GM19043 (cell line): ENCODE data around the gene C4orf33.
"Not testable (repeated sequence)": the region's sequence is repeated elsewhere in the genome, so short reads cannot be mapped to it uniquely, and the experiment has no call there.

Experiments used
- ATAC-seq: cut with Tn5 transposase; IDR thresholded peaks from one replicate; pipeline ENCODE4 v1.9.1; 2021; ENCODE audit warnings: low read depth; ENCODE audit not compliant: unreplicated experiment

The C4orf33 gene

GRCh38 chr4:129126614-129127013, 30.7 kb downstream of the C4orf33 start:
- ATAC-seq: not testable (repeated sequence)

DNA sequence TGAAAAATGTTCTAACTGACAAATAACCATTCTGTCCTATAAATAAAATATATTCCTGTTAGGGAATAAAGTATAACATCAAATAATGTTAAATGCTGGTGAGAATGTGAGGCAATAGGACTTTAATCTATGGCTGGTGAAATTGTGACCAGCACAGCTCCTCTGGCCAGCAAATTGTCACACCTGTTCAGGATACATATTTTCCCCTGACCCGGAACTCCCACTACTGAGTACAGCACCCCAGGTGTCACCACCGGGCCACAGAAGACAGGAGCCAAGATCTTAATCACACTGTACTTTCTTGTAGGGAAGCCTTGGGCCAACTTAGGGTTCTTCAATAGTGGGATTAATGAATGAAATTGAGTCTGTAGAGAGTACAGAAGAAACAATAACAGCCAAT, 33.2 kb downstream of the C4orf33 start:
- no peak for ATAC-seq

DNA sequence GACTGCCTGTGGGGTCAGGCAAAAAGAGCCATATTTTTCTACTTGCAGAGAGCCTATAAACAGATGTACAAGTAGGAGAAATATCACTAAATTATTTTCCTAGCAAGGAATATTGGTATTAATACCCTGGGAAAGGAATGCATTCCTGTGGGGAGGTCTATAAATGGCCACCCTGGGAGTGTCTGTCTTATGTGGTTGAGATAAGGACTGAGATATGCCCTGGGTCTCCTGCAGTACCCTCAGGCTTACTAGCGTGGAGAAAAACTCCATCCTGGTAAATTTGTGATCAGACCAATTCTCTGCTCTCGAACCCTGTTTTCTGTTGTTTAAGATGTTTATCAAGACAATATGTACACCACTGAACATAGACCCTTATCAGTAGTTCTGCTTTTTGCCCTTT, 35.4 kb downstream of the C4orf33 start:
- ATAC-seq: no peak

GRCh38 chr4:129136433-129136832, 40.5 kb downstream of the C4orf33 start:
- no peak for ATAC-seq

DNA sequence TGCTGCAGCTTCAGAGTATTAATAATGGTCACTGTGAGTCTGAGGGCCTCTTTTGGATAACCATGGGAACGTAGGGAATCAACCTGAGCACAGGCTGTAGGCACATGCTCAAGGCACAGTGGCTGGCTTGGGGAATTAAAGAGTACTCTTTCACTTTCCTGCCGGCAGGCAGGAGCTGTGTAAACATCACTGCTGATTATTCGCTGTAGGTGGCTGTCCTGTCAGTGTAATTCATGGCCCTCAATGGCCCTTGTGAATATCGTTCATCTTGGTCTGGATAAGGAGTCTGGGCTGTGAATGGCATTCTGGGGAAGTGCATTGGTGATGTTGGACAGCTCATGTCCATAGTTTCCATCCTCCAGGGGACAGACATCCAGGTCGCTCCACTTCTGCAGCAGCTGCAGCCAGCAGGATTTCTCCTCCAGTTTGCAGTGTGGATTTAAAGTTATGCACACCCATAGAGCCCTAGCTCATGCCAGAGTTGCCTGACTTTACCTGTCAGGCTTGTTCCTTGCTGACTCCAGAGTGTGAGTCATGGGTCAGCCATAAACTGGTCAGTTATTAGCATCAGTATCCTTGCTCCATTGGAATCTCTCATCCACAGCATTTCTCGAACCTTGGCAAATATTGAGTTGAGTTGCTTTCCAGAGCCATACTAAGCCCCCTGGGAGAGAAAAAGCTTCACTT, 43.0 kb downstream of the C4orf33 start:
- no peak for ATAC-seq

GRCh38 chr4:129140521-129140920, 44.6 kb downstream of the C4orf33 start:
- ATAC-seq: no peak

DNA sequence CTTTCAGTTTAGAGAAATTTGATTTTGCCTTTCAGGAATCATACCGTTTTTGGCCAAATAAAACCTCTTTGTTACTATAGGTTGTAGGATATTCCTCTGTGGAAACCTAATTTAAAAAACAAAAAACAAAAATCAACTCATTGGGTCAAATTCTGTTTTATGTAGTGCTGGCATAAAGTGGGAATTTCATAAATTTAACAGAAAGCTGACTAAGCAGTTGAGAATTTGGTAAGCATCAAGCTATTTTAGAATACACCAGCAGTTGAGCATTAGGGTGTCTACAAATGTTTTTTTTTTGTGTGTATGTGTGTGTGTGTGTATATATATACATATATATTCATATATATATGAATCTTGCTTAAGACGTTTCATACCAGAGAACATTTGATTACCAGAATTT, 47.4 kb downstream of the C4orf33 start:
- no peak for ATAC-seq

DNA sequence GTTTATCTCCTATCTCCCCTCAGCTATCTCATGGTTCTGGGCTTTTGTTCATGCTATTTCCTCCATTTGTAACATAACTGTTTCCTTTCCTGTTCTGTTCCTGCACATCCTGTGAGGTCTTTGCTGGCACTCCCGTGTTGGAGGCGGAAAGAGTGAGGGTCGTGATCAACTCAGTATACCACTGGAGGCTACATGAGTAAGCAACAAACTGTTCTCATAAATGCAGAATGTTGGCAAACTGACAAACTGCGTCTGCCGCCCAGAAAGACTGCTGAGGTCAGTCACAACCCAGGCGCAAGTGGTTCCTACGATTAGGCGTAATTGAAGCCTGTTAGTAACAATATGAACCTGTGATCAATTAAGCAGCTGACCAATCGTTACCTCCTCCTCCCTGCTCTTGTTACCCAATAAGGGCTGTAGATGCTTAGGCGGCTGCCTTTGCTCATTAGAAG, 48.8 kb downstream of the C4orf33 start:
- no peak for ATAC-seq

GRCh38 chr4:129145222-129145730, 49.3 kb downstream of the C4orf33 start:
- no peak for ATAC-seq

DNA sequence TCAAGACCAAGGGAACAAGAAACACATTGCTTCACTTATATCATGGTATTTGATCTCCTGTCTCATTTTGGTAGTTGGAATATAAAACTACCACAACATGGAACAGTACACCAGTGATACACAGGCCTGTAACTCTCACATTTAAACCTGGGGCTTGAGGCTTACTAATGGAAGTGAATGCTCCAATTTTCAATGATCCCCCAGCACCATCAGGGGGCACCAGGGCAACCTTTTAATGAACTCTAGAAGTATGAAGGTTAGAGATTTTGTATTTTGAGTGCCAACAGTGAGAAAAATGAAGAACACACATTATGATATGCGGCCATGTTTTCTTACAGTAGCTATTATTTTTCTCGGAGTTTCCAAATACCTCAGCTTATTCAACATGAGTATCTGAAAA, 50.7 kb downstream of the C4orf33 start:
- no peak for ATAC-seq

DNA sequence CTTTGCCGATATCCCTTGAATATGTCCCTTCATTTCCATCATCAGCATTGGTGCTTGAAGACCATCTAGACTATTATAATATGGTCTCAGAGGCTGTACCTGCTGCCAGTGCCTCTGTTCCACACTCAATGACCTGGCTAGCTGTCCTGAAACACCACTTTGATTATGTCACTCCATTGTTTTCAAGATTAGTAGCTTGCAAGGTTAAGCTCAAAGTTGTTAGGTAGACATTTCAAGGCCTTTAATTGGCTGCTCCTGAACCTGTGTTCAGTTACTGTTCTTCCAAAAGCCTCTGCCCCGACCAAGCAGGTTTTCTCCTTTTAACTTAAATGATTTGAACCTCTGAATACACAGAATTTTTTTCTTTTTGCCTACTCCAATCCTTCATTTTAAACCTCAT, 52.9 kb downstream of the C4orf33 start:
- no peak for ATAC-seq

GRCh38 chr4:129149906-129150305, 54.0 kb downstream of the C4orf33 start:
- ATAC-seq: no peak

DNA sequence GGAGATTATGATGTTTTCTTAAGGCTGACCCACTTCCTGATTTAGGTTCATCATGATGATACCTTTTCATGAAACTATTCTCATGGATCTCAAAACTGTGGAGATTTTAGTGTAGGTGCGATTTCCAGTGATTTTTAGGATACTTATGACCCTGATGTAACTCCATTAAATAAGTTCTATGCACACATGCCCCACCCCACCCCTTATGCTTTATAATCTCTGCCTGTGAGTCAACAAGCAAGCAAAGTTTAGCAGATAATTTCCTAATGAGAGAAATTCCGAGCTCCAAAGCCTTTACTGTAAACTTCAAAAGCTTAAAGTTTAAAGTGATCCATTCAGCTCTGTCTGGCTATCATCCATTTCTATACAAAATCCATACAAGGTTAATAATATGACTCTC, 56.4 kb downstream of the C4orf33 start:
- no peak for ATAC-seq

GRCh38 chr4:129153700-129154099, 57.7 kb downstream of the C4orf33 start:
- ATAC-seq: no peak

DNA sequence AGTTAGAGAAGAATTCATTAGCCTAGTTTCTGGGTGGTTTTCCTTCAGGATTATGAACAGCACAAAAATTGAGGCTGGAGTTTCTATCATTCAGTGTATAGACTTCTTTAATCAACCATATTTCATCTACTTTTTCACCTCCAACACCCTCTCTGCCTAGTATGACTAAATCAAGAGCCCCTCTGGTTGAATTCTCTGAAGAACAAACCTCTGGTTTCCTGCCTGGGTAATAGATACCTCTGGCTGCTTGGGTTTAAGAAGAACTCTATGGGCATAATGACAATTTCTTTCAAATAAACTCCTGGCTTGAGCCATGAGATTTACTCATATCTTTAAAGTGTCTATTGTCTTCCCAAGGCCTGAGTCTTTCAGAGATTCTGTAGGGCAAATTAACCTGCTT, 66.5 kb downstream of the C4orf33 start:
- ATAC-seq: no peak

- no peak for ATAC-seq
Measured at GRCh38 chr4:129163427-129163826, 67.5 kb downstream of the C4orf33 start.

DNA sequence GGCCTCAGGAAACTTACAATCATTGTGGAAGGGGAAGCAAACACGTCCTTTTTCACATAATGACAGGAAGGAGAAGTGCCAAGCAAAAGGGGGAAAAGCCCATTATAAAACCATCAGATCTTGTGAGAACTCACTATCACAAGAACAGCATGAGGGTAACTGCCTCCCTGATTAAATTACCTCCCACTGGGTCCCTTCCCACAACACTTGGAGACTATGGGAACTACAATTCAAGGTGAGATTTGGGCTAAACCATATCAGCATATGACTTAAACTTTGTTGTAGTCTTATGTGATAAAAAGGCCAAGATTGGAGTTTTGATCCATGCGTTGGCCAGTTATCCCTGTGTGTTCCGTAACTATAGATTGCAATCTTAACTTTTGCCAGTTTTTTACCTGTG, 68.3 kb downstream of the C4orf33 start:
- ATAC-seq: no peak
